A549 (cell line): ENCODE measurements around the gene DAGLA. TPM values are rescaled to one million over a fixed set of nuclear protein-coding genes. Genes with fewer than 3 reads are reported as not detected.
A peak's percentile ranks its signal among the peaks of the same experiment; 100 is the strongest.

Source experiments
- ATAC-seq, 2 experiments: fragments of 200-7000 bp in 1 of 2; fragments of >200 bp in 1 of 2; cut with Nextera tagmentation in 1 of 2; cut with Tn5 transposase in 1 of 2; 3 replicates each; pipeline versions ENCODE4 v1.8.0 to v1.9.1; 2018 to 2020; ENCODE audit warnings: mild to moderate bottlenecking in 1 of 2, moderate library complexity in 1 of 2
- CTCF ChIA-PET: fragments of 300-600 bp; sonication (Branson Sonifier 250); formaldehyde crosslinking; extraction: SDS; loops from one replicate; lab custom pipeline; 2021; ENCODE audit warnings: antibody characterized with exemption, inconsistent platforms; lab: Yijun Ruan, JAX
- POLR2A ChIA-PET: fragments of 350-600 bp; formaldehyde crosslinking; extraction: SDS; loops from one replicate; lab custom pipeline; 2021; ENCODE audit warnings: antibody characterized with exemption, inconsistent platforms; lab: Yijun Ruan, JAX
- DNase-seq, 2 experiments: peaks; one replicate each; pipeline versions ENCODE4 v3.0.0 to v3.0.0-alpha.2; 2011 to 2016; ENCODE audit warnings: low read depth in 1 of 2, low spot score in 1 of 2
- FAIRE-seq: peaks from 2 replicates; lab custom pipeline; 2011; peaks lifted over from hg19 to GRCh38; lab: Jason Lieb, UNC
- H3K27ac ChIP-seq, 2 experiments: fragments of >200 bp; sonication (Bioruptor Twin); formaldehyde crosslinking; 3 replicates each; pipeline ENCODE4 v1.5.1; 2016 to 2017
- H3K4me1 ChIP-seq: fragments of >200 bp; sonication (Bioruptor Twin); formaldehyde crosslinking; 3 replicates; pipeline ENCODE4 v1.6.1; 2016
- H3K4me2 ChIP-seq: fragments of >200 bp; sonication (Bioruptor Twin); formaldehyde crosslinking; 3 replicates; pipeline ENCODE4 v1.6.1; 2016
- H3K4me3 ChIP-seq: fragments of >200 bp; sonication (Bioruptor Twin); formaldehyde crosslinking; 3 replicates; pipeline ENCODE4 v1.5.1; 2016
- H3K9me3 ChIP-seq: fragments of >200 bp; sonication (Bioruptor Twin); formaldehyde crosslinking; 3 replicates; pipeline ENCODE4 v1.6.1; 2016
- CBX8 ChIP-seq: fragments of 200-600 bp; sonication (generic); IDR thresholded peaks from 2 replicates; pipeline ENCODE4 v1.6.1; 2016
- CHD2 ChIP-seq: fragments of 150-350 bp; IDR thresholded peaks from 2 replicates; pipeline ENCODE4 v1.6.1; 2014; ENCODE audit warnings: low read length; ENCODE audit not compliant: partially characterized antibody
- EHMT2 ChIP-seq: fragments of 200-600 bp; sonication (generic); IDR thresholded peaks from 2 replicates; pipeline ENCODE4 v1.6.1; 2016; ENCODE audit warnings: antibody characterized with exemption, low read depth, mild to moderate bottlenecking, moderate library complexity
- EP300 ChIP-seq, 2 experiments: fragments of >200 bp; sonication (Bioruptor Twin); formaldehyde crosslinking; IDR thresholded peaks; 2 replicates in 1 of 2; 3 replicates in 1 of 2; pipeline ENCODE4 v1.6.1; 2016 to 2017
- FOSL2 ChIP-seq, 2 experiments: fragments of 450-650 bp in 1 of 2; fragments of >200 bp in 1 of 2; sonication (Bioruptor Twin) in 1 of 2; formaldehyde crosslinking; IDR thresholded peaks; 2 replicates each; pipeline versions ENCODE4 v1.5.0 to v1.6.1; 2016 to 2020; ENCODE audit warnings: mild to moderate bottlenecking in 1 of 2, moderate library complexity in 1 of 2
- HDAC2 ChIP-seq: fragments of 200-600 bp; sonication (generic); IDR thresholded peaks from 2 replicates; pipeline ENCODE4 v1.6.1; 2016
- HEYL ChIP-seq: fragments of 250-450 bp; sonication (Bioruptor Pico); IDR thresholded peaks from 2 replicates; pipeline ENCODE4 v1.8.0; 2021; ENCODE audit warnings: mild to moderate bottlenecking, moderate library complexity
- HOXB13 ChIP-seq: fragments of 250-450 bp; sonication (Bioruptor Pico); IDR thresholded peaks from 2 replicates; pipeline ENCODE4 v1.5.0; 2020; ENCODE audit warnings: low read depth, mild to moderate bottlenecking, moderate library complexity
- KDM1A ChIP-seq: fragments of 200-600 bp; sonication (generic); IDR thresholded peaks from 2 replicates; pipeline ENCODE4 v1.6.1; 2016; ENCODE audit warnings: low read depth, mild to moderate bottlenecking
- MYC ChIP-seq: IDR thresholded peaks from 2 replicates; pipeline ENCODE4 v1.6.1; 2012; ENCODE audit warnings: mild to moderate bottlenecking, inconsistent platforms, low read length, improper control_type of control experiment, borderline replicate concordance
- NPAS2 ChIP-seq: fragments of 250-450 bp; sonication (Bioruptor Pico); IDR thresholded peaks from 2 replicates; pipeline ENCODE4 v1.8.0; 2022; ENCODE audit warnings: mild to moderate bottlenecking, moderate library complexity, borderline replicate concordance
- NR3C1 ChIP-seq: fragments of >200 bp; sonication (Bioruptor Twin); formaldehyde crosslinking; IDR thresholded peaks from 3 replicates; pipeline ENCODE4 v1.6.1; 2017
- RFX5 ChIP-seq: fragments of 450-650 bp; IDR thresholded peaks from 2 replicates; pipeline ENCODE4 v1.7.1; 2014; ENCODE audit warnings: antibody characterized with exemption, mild to moderate bottlenecking, moderate library complexity
- SREBF2 ChIP-seq: fragments of 450-650 bp; IDR thresholded peaks from 2 replicates; pipeline ENCODE4 v1.6.1; 2014; ENCODE audit warnings: mild to moderate bottlenecking, moderate library complexity
- ZFP36 ChIP-seq: fragments of 450-650 bp; IDR thresholded peaks from 2 replicates; pipeline ENCODE4 v1.6.1; 2014; ENCODE audit warnings: borderline replicate concordance; ENCODE audit not compliant: partially characterized antibody
- ZNF302 ChIP-seq: fragments of 250-450 bp; sonication (Bioruptor Pico); IDR thresholded peaks from 2 replicates; pipeline ENCODE4 v1.9.0; 2021; ENCODE audit warnings: inconsistent platforms, mild to moderate bottlenecking, moderate library complexity
- WGBS: methylation state at CpG from one replicate; pipeline ENCODE4 v1.1.6; 2017; ENCODE audit errors: missing lambda C conversion rate; 5-methylcytosine and 5-hydroxymethylcytosine counted together
- polyA plus RNA-seq, 4 experiments: library from polyadenylated mRNA; depleted of rRNA in 3 of 4; stranded (reverse); fragments of >200 nt; fragmentation: RNase III in 1 of 4; extraction: RNeasy Plus Mini Kit Qiagen cat#74134 plus additional on column Dnase treatment in 1 of 4; gene quantifications; 2 replicates in 3 of 4; 3 replicates in 1 of 4; pipeline ENCODE4 v1.2.3, GENCODE V29; 2011 to 2017
- TF ChIP-seq, protein P1 (sequence below): fragments of 150-350 bp; IDR thresholded peaks from 2 replicates; pipeline ENCODE4 v1.6.1; 2014; ENCODE audit warnings: low read depth, mild to moderate bottlenecking, low read length
- TF ChIP-seq, protein P2 (sequence below): fragments of >200 bp; sonication (Bioruptor Twin); formaldehyde crosslinking; IDR thresholded peaks from 3 replicates; pipeline ENCODE4 v1.6.1; 2016
- TF ChIP-seq, protein P3 (sequence below): fragments of >200 bp; sonication (Bioruptor Twin); formaldehyde crosslinking; IDR thresholded peaks from 2 replicates; pipeline ENCODE4 v1.6.1; 2016
- TF ChIP-seq, protein P4 (sequence below): IDR thresholded peaks from 2 replicates; pipeline ENCODE4 v1.6.1; 2012

DAGLA gene
- polyA plus RNA-seq, 2 of the 4 experiments (the other 2 are of a cell fraction) = 0.93 to 2.5 TPM

DNA sequence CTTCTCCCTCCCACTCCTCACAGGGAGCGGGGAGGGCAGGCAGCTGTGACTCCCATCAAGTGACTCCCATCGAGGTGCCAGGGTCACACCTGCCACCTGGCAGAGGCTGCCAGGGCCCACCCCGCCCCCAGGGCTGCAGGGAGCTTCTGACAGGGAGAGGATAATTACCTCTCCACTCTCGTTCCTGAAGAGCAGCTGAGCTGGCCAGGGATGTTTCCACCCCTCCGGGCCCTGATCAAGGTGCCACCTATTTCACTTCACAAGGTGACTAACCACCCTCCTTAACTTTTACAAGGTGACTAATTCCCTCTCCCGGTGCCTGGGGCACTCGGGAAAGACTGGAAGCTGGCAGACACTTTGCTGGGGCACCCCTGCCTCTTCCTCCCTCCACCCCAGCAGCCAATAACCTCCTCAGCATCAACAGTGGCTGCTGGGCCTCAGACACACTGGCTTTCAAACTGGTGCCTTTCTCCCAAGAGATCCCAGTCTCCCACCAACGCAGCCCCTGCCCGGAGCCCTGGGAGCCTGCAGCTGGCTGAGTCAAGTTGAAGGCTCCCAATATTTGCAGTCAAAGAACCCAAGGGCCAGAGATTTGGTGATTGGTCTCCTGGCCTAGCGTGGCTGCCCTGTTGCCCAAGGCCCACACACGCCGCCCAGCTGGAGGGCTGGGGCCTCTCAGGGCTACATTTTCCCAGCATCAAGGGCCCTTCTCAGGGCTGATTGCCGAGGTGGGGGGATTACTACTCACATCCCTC is 50.2 kb downstream of the DAGLA start:
- CTCF ChIA-PET = interaction anchor here (0.9 to 3.0 kb wide), 5 partner anchors 12 to 91 kb away, joined by 3 to 15 read pairs (median 4); partner anchors contain the start of gene FADS1
- 29% methylated on average over 8 of the region's 13 CpGs for WGBS
- Histone ChIP-seq H3K9me3 (no peaks in the 10 kb centered on the region), H3K4me2 (peak overlapping the region; percentile 53), H3K4me3 (no peak overlapping the region), H3K4me1 (peaks cover 30% of the 10 kb centered on the region), H3K27ac (peak overlapping the region; percentile 35 to 59; a peak in 3 of 6 replicates)
- ATAC-seq (no peak), DNase-seq (peak in 1 of 2 experiments; percentile 65), FAIRE-seq (no peak)
- POLR2A ChIA-PET = no interaction called here
- TF ChIP-seq, protein P1, sequence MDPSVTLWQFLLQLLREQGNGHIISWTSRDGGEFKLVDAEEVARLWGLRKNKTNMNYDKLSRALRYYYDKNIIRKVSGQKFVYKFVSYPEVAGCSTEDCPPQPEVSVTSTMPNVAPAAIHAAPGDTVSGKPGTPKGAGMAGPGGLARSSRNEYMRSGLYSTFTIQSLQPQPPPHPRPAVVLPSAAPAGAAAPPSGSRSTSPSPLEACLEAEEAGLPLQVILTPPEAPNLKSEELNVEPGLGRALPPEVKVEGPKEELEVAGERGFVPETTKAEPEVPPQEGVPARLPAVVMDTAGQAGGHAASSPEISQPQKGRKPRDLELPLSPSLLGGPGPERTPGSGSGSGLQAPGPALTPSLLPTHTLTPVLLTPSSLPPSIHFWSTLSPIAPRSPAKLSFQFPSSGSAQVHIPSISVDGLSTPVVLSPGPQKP = no peak
- TF ChIP-seq FOSL2 (IDR thresholded peaks at IDR 0.05) = no peak
- 0 out of 2 replicates have a peak, but pooled peaks have one; percentile 18 for TF ChIP-seq FOSL2 (CRISPR knock-in tag; IDR thresholded peaks at IDR 0.05)
- TF ChIP-seq, all 56 proteins: peak for 1

DNA sequence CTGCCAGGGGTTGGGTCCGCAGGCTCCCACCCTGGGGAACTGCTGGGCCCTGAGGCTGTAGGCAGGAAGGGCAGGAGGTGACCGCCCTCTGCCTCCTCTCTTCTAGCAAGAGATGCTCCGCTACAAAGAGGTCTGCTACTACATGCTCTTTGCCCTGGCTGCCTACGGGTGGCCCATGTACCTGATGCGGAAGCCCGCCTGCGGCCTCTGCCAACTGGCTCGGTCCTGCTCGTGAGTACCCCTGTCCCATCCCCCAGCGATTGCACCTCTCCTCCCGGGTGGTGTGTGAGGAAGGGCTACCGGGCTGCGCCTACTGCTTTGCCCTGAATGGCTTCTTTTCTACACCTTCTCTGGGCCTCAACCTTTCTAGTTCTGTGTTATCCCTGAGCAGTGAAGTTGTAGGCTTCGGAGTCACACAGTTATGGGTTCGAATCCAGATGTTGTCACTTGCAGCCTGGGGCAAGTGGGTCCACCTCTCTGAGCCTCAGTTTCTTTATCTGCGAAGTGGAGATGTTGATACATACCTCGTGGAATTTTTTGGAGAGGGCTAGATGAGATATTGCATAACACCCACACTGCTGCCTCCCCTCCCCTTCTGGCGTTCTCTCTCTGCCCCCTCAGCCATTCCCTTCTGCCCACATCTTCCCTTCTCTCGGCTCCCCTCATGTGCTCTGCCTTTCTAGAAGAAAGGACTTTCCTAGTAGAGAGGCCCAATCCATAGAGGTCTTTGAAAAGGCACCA is 51.2 kb downstream of the DAGLA start:
- no peak overlapping the region for H3K4me3 ChIP-seq
- no peak overlapping the region for H3K4me2 ChIP-seq
- peaks cover 30% of the 10 kb centered on the region for H3K4me1 ChIP-seq
- 89% methylated on average over 19 of the region's 19 CpGs for whole genome bisulfite sequencing
- no peak overlapping the region for H3K27ac ChIP-seq
- no peak for ATAC-seq
- no peak for FAIRE-seq
- no peaks in the 10 kb centered on the region for H3K9me3 ChIP-seq
- TF ChIP-seq RFX5 = no peak
- no peak for TF ChIP-seq NPAS2
- TF ChIP-seq KDM1A = no peak
- TF ChIP-seq NR3C1 = no peak
- TF ChIP-seq ZFP36 = no peak
- no peak for TF ChIP-seq SREBF2
- TF ChIP-seq MYC = no peak
- DNase-seq = no peak
- POLR2A ChIA-PET = no interaction called here
- CTCF ChIA-PET = interaction anchor here (1.1 to 11.4 kb wide), 5 partner anchors 10 to 85 kb away, joined by 3 to 156 read pairs (median 27); partner anchors contain the start of gene FADS1

DNA sequence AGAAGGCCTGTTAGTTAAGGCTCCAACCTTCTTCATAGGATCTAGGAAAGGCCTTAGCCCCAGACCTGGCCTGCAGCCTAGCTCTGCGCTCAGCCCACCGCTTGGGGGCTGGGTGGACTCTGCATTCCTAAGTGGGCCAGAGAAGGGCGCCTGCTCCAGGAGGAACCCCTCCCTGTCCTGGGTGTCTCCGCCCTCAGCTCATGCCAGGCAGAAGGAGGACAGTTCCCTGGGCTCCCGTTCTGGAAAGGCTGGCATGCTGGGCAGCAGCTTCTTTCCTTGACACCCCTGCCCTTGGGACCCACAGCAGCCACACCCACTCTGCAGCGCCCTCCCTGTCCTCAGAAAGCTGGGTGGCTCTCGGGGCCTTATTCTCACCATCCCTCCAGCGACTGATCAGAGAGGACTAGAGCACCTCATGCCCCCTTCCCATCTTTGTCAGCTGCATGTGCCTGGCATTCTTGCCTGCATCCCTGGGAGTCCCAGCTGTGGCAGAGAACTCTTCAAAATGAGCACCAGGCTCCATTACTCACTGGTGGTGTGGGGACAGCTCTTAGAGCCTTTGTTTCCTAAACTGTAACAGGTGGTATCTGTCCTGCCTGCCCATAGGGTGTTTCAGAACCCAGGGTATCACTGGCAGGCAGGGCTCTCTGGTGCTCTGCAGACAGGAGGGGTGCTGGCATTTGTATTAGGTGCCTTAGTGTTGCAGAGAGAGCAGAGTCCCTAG is 51.9 kb downstream of the DAGLA start:
- H3K4me2 ChIP-seq = no peak overlapping the region
- no peak for DNase-seq
- no peaks in the 10 kb centered on the region for H3K9me3 ChIP-seq
- POLR2A ChIA-PET = no interaction called here
- TF ChIP-seq HEYL (CRISPR knock-in tag) = no peak
- no peak for TF ChIP-seq HOXB13 (CRISPR knock-in tag)
- no peak for TF ChIP-seq CHD2
- TF ChIP-seq, all 56 proteins: peak for 0
- no peak for FAIRE-seq
- CTCF ChIA-PET = interaction anchor here (0.7 to 11.4 kb wide), 15 partner anchors 11 to 153 kb away, joined by 3 to 156 read pairs (median 8); partner anchors contain the start of gene DAGLA
- no peak overlapping the region for H3K27ac ChIP-seq
- peaks cover 30% of the 10 kb centered on the region for H3K4me1 ChIP-seq
- H3K4me3 ChIP-seq = no peak overlapping the region
- no peak for ATAC-seq
- 78% methylated on average over 8 of the region's 8 CpGs for WGBS

DNA sequence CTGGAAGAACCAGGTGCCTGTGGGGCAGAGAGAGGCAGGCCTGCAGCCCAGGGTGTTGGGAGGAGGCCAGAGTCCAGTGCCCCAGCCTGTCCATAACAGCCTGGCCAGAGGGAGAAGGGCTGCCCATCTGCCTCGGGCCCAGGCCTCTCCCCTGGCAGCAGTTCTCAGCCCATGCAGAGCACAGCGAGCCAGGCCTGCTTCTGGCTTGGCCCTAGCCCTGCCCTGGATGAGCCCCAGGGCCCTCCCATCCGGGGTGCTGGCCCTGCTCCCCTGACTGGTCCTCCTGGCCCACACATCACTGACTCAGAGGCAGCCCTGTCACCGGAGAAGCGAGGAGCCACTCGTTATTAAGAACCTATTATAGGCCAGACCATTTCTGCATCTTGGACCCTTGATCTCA is 52.5 kb downstream of the DAGLA start:
- no peak for ATAC-seq
- no peak overlapping the region for H3K4me3 ChIP-seq
- TF ChIP-seq HEYL (CRISPR knock-in tag) (no peak), EP300 (IDR thresholded peaks at IDR 0.05) (no peak), SREBF2 (no peak), EHMT2 (no peak), NPAS2 (no peak), HDAC2 (no peak), CBX8 (no peak), ZNF302 (CRISPR knock-in tag) (no peak)
- TF ChIP-seq, protein P2, sequence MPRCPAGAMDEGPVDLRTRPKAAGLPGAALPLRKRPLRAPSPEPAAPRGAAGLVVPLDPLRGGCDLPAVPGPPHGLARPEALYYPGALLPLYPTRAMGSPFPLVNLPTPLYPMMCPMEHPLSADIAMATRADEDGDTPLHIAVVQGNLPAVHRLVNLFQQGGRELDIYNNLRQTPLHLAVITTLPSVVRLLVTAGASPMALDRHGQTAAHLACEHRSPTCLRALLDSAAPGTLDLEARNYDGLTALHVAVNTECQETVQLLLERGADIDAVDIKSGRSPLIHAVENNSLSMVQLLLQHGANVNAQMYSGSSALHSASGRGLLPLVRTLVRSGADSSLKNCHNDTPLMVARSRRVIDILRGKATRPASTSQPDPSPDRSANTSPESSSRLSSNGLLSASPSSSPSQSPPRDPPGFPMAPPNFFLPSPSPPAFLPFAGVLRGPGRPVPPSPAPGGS = no peak
- TF ChIP-seq, protein P3, sequence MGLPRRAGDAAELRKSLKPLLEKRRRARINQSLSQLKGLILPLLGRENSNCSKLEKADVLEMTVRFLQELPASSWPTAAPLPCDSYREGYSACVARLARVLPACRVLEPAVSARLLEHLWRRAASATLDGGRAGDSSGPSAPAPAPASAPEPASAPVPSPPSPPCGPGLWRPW = no peak
- TF ChIP-seq, protein P4, sequence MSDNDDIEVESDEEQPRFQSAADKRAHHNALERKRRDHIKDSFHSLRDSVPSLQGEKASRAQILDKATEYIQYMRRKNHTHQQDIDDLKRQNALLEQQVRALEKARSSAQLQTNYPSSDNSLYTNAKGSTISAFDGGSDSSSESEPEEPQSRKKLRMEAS = no peak
- TF ChIP-seq, all 56 proteins: peak for 0
- Histone ChIP-seq H3K9me3 (no peaks in the 10 kb centered on the region), H3K27ac (no peak overlapping the region), H3K4me1 (peaks cover 30% of the 10 kb centered on the region), H3K4me2 (no peak overlapping the region)
- ChIA-PET POLR2A (no interaction called here), CTCF (interaction anchor here (0.6 to 11.4 kb wide), 51 partner anchors 11 to 287 kb away, joined by 3 to 156 read pairs (median 6); partner anchors contain the start of genes DAGLA and MYRF)
- FAIRE-seq (no peak), DNase-seq (no peak)
- 20% methylated on average over 1 of the region's 6 CpGs for whole genome bisulfite sequencing
